ENCODE measurements around the gene RNFT1. TPM values are rescaled to one million over a fixed set of nuclear protein-coding genes. Genes with fewer than 3 reads are reported as not detected.
"Not testable (repeated sequence)": the region's sequence is repeated elsewhere in the genome, so short reads cannot be mapped to it uniquely, and the experiment has no call there.

Gene RNFT1
- total and polyA plus RNA-seq, 2 donors (not counting 3 experiments of a cell fraction or from before 2014, with no cell fraction given), result 10.7 to 16.2 TPM

GRCh38 chr17:60006160-60006559, 41.6 kb upstream of the RNFT1 start:
- intact Hi-C loops (cut with micrococcal nuclease), result no loop called here
- BruUV-seq (replicated peaks), result no TSS peak
- CTCF ChIA-PET, result no interaction called here

GRCh38 chr17:60004561-60004960, 40.0 kb upstream of the RNFT1 start:
- H4K20me1 ChIP-seq (replicated peaks; ENCODE audit: control insufficient read depth, extremely low read depth, insufficient read depth, low read length); intact Hi-C loops (cut with micrococcal nuclease); H3K9me3 ChIP-seq (replicated peaks; ENCODE audit: control insufficient read depth, insufficient read depth, low read length); H3K36me3 ChIP-seq (ENCODE audit: control insufficient read depth in 2 of 2, extremely low read depth in 1 of 2, insufficient read depth in 2 of 2, low read length in 2 of 2); POLR2A ChIA-PET; H3K4me3 ChIP-seq (replicated peaks in 1 of 3; ENCODE audit: insufficient read depth in 1 of 3, low read depth in 1 of 3, low read length in 3 of 3); BruUV-seq (replicated peaks); dilution Hi-C loops (cut with MboI; ENCODE audit: extremely low pct_ligation_motif_present, low sequenced_read_pairs); DNase-seq (ENCODE audit: low read depth, low spot score); H3K27ac ChIP-seq (ENCODE audit: insufficient read depth, low read depth, low read length); H3K4me1 ChIP-seq (ENCODE audit: control insufficient read depth, extremely low read depth, insufficient read depth, low read length); H3K9ac ChIP-seq (replicated peaks; ENCODE audit: extremely low read depth, insufficient read depth, low read length); H3K9me1 ChIP-seq (replicated peaks; ENCODE audit: control insufficient read depth, extremely low read depth, insufficient read depth, low read length); H2AFZ ChIP-seq (ENCODE audit: low read depth, low read length); H3K79me2 ChIP-seq (ENCODE audit: control insufficient read depth, insufficient read depth, low read length); H3K27me3 ChIP-seq (ENCODE audit: control insufficient read depth in 2 of 2, insufficient read depth in 2 of 2, low read length in 2 of 2); H3K4me2 ChIP-seq (ENCODE audit: insufficient read depth, low read length); CTCF ChIA-PET; FAIRE-seq: not testable (repeated sequence)

More at GRCh38 chr17:60006160-60006559, 41.6 kb upstream of the RNFT1 start:
- POLR2A ChIA-PET, result no interaction called here
- no peaks in the 10 kb centered on the region for H3K4me1 ChIP-seq (ENCODE audit: control insufficient read depth, extremely low read depth, insufficient read depth, low read length)
- FAIRE-seq (no peak), DNase-seq (ENCODE audit: low read depth, low spot score) (no peak)
- dilution Hi-C loops (cut with MboI; ENCODE audit: extremely low pct_ligation_motif_present, low sequenced_read_pairs), result no loop called here
- H2AFZ ChIP-seq (ENCODE audit: low read depth, low read length), result no peak overlapping the region
- no peaks in the 10 kb centered on the region for H3K36me3 ChIP-seq (ENCODE audit: control insufficient read depth in 2 of 2, extremely low read depth in 1 of 2, insufficient read depth in 2 of 2, low read length in 2 of 2)
- no peak overlapping the region for H3K27ac ChIP-seq (ENCODE audit: insufficient read depth, low read depth, low read length)
- H3K4me3 ChIP-seq (replicated peaks in 1 of 3; ENCODE audit: insufficient read depth in 1 of 3, low read depth in 1 of 3, low read length in 3 of 3), result no peak overlapping the region
- no peak overlapping the region for H3K4me2 ChIP-seq (ENCODE audit: insufficient read depth, low read length)
- no peaks in the 10 kb centered on the region for H3K79me2 ChIP-seq (ENCODE audit: control insufficient read depth, insufficient read depth, low read length)
- no peaks in the 10 kb centered on the region for H4K20me1 ChIP-seq (replicated peaks; ENCODE audit: control insufficient read depth, extremely low read depth, insufficient read depth, low read length)
- TF ChIP-seq GATA2 (IDR thresholded peaks at IDR 0.05; ENCODE audit: insufficient read depth, insufficient read length, low read depth, low read length) (no peak), CTCF (IDR thresholded peaks at IDR 0.05; ENCODE audit: extremely low read depth in 1 of 2, insufficient read depth in 1 of 2, low read depth in 1 of 2, low read length in 2 of 2) (no peak), POLR2A (IDR thresholded peaks at IDR 0.05; ENCODE audit: low read depth, low read length) (no peak), JUN (IDR thresholded peaks at IDR 0.05; ENCODE audit: borderline replicate concordance, insufficient read depth, insufficient read length, low read depth) (no peak), MAX (IDR thresholded peaks at IDR 0.05; ENCODE audit: insufficient read depth, insufficient read length) (no peak)
- no peaks in the 10 kb centered on the region for H3K9me1 ChIP-seq (replicated peaks; ENCODE audit: control insufficient read depth, extremely low read depth, insufficient read depth, low read length)
- no peak overlapping the region for H3K9ac ChIP-seq (replicated peaks; ENCODE audit: extremely low read depth, insufficient read depth, low read length)
- no peaks in the 10 kb centered on the region for H3K9me3 ChIP-seq (replicated peaks; ENCODE audit: control insufficient read depth, insufficient read depth, low read length)
- H3K27me3 ChIP-seq (ENCODE audit: control insufficient read depth in 2 of 2, insufficient read depth in 2 of 2, low read length in 2 of 2), result no peaks in the 10 kb centered on the region

GRCh38 chr17:60002405-60002804, 37.9 kb upstream of the RNFT1 start:
- H3K4me1 ChIP-seq (ENCODE audit: control insufficient read depth, extremely low read depth, insufficient read depth, low read length); H3K9me1 ChIP-seq (replicated peaks; ENCODE audit: control insufficient read depth, extremely low read depth, insufficient read depth, low read length); H3K4me2 ChIP-seq (ENCODE audit: insufficient read depth, low read length); DNase-seq (ENCODE audit: low read depth, low spot score); H3K79me2 ChIP-seq (ENCODE audit: control insufficient read depth, insufficient read depth, low read length); H3K27me3 ChIP-seq (ENCODE audit: control insufficient read depth in 2 of 2, insufficient read depth in 2 of 2, low read length in 2 of 2); H3K27ac ChIP-seq (ENCODE audit: insufficient read depth, low read depth, low read length); H3K9me3 ChIP-seq (replicated peaks; ENCODE audit: control insufficient read depth, insufficient read depth, low read length); H3K4me3 ChIP-seq (replicated peaks in 1 of 3; ENCODE audit: insufficient read depth in 1 of 3, low read depth in 1 of 3, low read length in 3 of 3); CTCF ChIA-PET; H3K9ac ChIP-seq (replicated peaks; ENCODE audit: extremely low read depth, insufficient read depth, low read length); dilution Hi-C loops (cut with MboI; ENCODE audit: extremely low pct_ligation_motif_present, low sequenced_read_pairs); H3K36me3 ChIP-seq (ENCODE audit: control insufficient read depth in 2 of 2, extremely low read depth in 1 of 2, insufficient read depth in 2 of 2, low read length in 2 of 2); POLR2A ChIA-PET; H2AFZ ChIP-seq (ENCODE audit: low read depth, low read length); intact Hi-C loops (cut with micrococcal nuclease); FAIRE-seq; H4K20me1 ChIP-seq (replicated peaks; ENCODE audit: control insufficient read depth, extremely low read depth, insufficient read depth, low read length); BruUV-seq (replicated peaks): not testable (repeated sequence)
